HepG2 (cell line): Measurements from ENCODE around the gene AQP7. TPM values are rescaled to one million over a fixed set of nuclear protein-coding genes. Genes with fewer than 3 reads are reported as not detected.
"Not testable (repeated sequence)": the region's sequence is repeated elsewhere in the genome, so short reads cannot be mapped to it uniquely, and the experiment has no call there.

Experiments
- ATAC-seq: fragments of 200-7000 bp; cut with Tn5 transposase; 3 replicates; pipeline ENCODE4 v1.9.1; 2020; ENCODE audit warnings: mild to moderate bottlenecking, moderate library complexity
- BruUV-seq: library from RNA; stranded (reverse); fragments of 400-500 nt; replicated peaks from 2 replicates; lab custom pipeline; 2021; lab: Mats Ljungman, UMichigan
- CTCF ChIA-PET: fragments of 300-600 bp; formaldehyde crosslinking; extraction: SDS; loops from one replicate; lab custom pipeline; 2021; ENCODE audit warnings: low total read pairs, inconsistent platforms, low intra/inter-chr PET ratio; lab: Yijun Ruan, JAX
- POLR2A ChIA-PET: fragments of 350-600 bp; sonication (Branson Sonifier 250); formaldehyde crosslinking; loops from one replicate; lab custom pipeline; 2020; ENCODE audit warnings: antibody characterized with exemption, inconsistent platforms; lab: Yijun Ruan, JAX
- DNase-seq: peaks from one replicate; pipeline ENCODE4 v3.0.0-alpha.2; 2015; ENCODE audit warnings: low spot score
- FAIRE-seq: peaks from 3 replicates; lab custom pipeline; 2011; peaks lifted over from hg19 to GRCh38; lab: Jason Lieb, UNC
- H2AFZ ChIP-seq: one replicate; pipeline ENCODE4 v1.6.1; 2011; ENCODE audit warnings: low read length, inconsistent platforms
- H3K27ac ChIP-seq: fragments of 300-600 bp; 3 replicates; pipeline ENCODE4 v1.8.0; 2011; ENCODE audit warnings: mixed run types, mild to moderate bottlenecking, mixed read lengths, low read length, inconsistent platforms; ENCODE audit not compliant: insufficient read depth; ENCODE audit errors: extremely low read length
- H3K27me3 ChIP-seq, 2 experiments: fragments of 200-600 bp in 1 of 2; 2 replicates in 1 of 2; 3 replicates in 1 of 2; pipeline versions ENCODE4 v1.6.0 to v1.8.0; 2011; ENCODE audit warnings: low read length in 2 of 2, mild to moderate bottlenecking in 2 of 2, moderate library complexity in 2 of 2, inconsistent platforms in 1 of 2; ENCODE audit not compliant: insufficient read depth in 2 of 2, control insufficient read depth in 1 of 2
- H3K36me3 ChIP-seq, 2 experiments: fragments of 200-600 bp in 1 of 2; replicated peaks in 1 of 2; 2 replicates in 1 of 2; 3 replicates in 1 of 2; pipeline versions ENCODE4 v1.5.1 to v1.8.0; 2011; ENCODE audit warnings: low read length in 2 of 2, inconsistent platforms in 1 of 2; ENCODE audit not compliant: insufficient read depth in 2 of 2, control insufficient read depth in 1 of 2
- H3K4me1 ChIP-seq: 2 replicates; pipeline ENCODE4 v1.5.1; 2012; ENCODE audit warnings: low read length, inconsistent platforms; ENCODE audit not compliant: insufficient read depth
- H3K4me2 ChIP-seq: 2 replicates; pipeline ENCODE4 v1.6.0; 2011; ENCODE audit warnings: low read depth, low read length, inconsistent platforms
- H3K4me3 ChIP-seq, 3 experiments: fragments of 200-600 bp in 1 of 3; sonication (generic), shearing (Covaris generic) in 1 of 3; replicated peaks in 1 of 3; 2 replicates each; pipeline ENCODE4 v1.5.1; 2011 to 2016; ENCODE audit warnings: low read length in 3 of 3, inconsistent platforms in 2 of 3, low read depth in 2 of 3, mild to moderate bottlenecking in 2 of 3, control low read depth in 1 of 3, mixed read lengths in 1 of 3; ENCODE audit not compliant: insufficient read depth in 1 of 3
- H3K79me2 ChIP-seq: one replicate; pipeline ENCODE4 v1.6.1; 2011; ENCODE audit warnings: low read length, inconsistent platforms; ENCODE audit not compliant: insufficient read depth
- H3K9ac ChIP-seq: 2 replicates; pipeline ENCODE4 v1.6.0; 2011; ENCODE audit warnings: mild to moderate bottlenecking, low read depth, low read length, inconsistent platforms; ENCODE audit not compliant: insufficient read depth
- H3K9me3 ChIP-seq: 2 replicates; pipeline ENCODE4 v1.5.1; 2012; ENCODE audit warnings: mild to moderate bottlenecking, low read length
- H4K20me1 ChIP-seq: 2 replicates; pipeline ENCODE4 v1.6.0; 2011; ENCODE audit warnings: inconsistent platforms, mild to moderate bottlenecking, low read length, moderate library complexity; ENCODE audit not compliant: insufficient read depth
- IKZF1 ChIP-seq: fragments of 450-650 bp; IDR thresholded peaks from 2 replicates; pipeline ENCODE4 v1.7.1; 2016
- ZFP62 ChIP-seq: sonication (generic); formaldehyde crosslinking; IDR thresholded peaks from 2 replicates; pipeline ENCODE4 v1.4.0; 2020; ENCODE audit warnings: missing genetic modification reagents
- ZNF407 ChIP-seq: sonication (generic); formaldehyde crosslinking; IDR thresholded peaks from one replicate; pipeline ENCODE4 v1.5.1; 2020; ENCODE audit warnings: mild to moderate bottlenecking, missing genetic modification reagents; ENCODE audit errors: not compliant biosample characterization
- WGBS: methylation state at CpG from one replicate; pipeline ENCODE4 v1.1.6; 2017; ENCODE audit warnings: low lambda C conversion rate; 5-methylcytosine and 5-hydroxymethylcytosine counted together
- in situ Hi-C: cut with HindIII; loops from 2 replicates; pipeline ENCODE4 v1.10.0; 2017; ENCODE audit warnings: low pct_unique_long_range_greater_than_20kb; ENCODE audit not compliant: extremely low pct_ligation_motif_present
- intact Hi-C: fragments of 100-400 bp; cut with micrococcal nuclease; formaldehyde crosslinking; loops from one replicate; pipeline ENCODE4 v1.10.0; 2022; ENCODE audit not compliant: unreplicated experiment
- polyA plus RNA-seq, 8 experiments: library from polyadenylated mRNA; depleted of rRNA in 3 of 8; stranded (reverse) in 7 of 8; unstranded in 1 of 8; fragments of >200 nt; fragmentation: Illumina TruSeq in 4 of 8; extraction: Trizol in 4 of 8; gene quantifications; 2 replicates each; pipeline versions ENCODE4 v1.2.1 to v1.2.3, GENCODE V29; 2011 to 2016; ENCODE audit warnings: low read depth in 4 of 8, missing spikeins in 1 of 8, mixed read lengths in 1 of 8; ENCODE audit not compliant: insufficient read depth in 1 of 8
- total RNA-seq, 5 experiments: library from RNA; depleted of rRNA; stranded (reverse); fragments of >200 nt; fragmentation: Illumina TruSeq; extraction: Trizol; gene quantifications; 2 replicates each; pipeline ENCODE4 v1.2.3, GENCODE V29; 2016; ENCODE audit warnings: low read depth in 1 of 5

AQP7 gene
- total and polyA plus RNA-seq, 2 of the 13 experiments (the other 11 are each of a cell fraction or from before 2014, with no cell fraction given), result 1.9 to 2.1 TPM

GRCh38 chr9:33366979-33367480 lies 35.3 kb downstream of the AQP7 start (continued):
- TF ChIP-seq ZNF407 (no peak), ZFP62 (no peak), IKZF1 (no peak)
- TF ChIP-seq, all 625 proteins: peak for 0

DNA sequence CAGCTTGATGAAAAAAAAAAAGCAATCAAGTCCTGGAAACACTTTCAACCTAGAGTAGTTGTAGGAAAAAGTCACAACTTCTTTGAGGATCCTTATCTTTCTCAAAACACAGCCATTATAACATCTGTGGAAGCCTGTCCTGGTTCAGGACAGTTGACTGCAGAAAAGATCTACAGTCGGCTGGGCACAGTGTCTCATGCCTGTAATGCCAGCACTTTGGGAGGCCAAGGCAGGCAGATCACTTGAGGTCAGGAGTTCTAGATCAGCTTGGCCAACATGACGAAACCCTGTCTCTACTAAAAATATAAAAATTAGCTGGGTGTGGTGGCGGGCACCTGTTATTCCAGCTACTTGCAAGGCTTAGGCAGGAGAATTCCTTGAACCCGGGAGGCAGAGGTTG lies 37.6 kb downstream of the AQP7 start:
- H3K79me2 ChIP-seq, BruUV-seq, intact Hi-C loops, H3K4me3 ChIP-seq, DNase-seq, POLR2A ChIA-PET, H3K4me1 ChIP-seq, H3K4me2 ChIP-seq, FAIRE-seq, H3K27me3 ChIP-seq, H2AFZ ChIP-seq, H4K20me1 ChIP-seq, ATAC-seq, CTCF ChIA-PET, H3K27ac ChIP-seq, H3K9ac ChIP-seq, H3K9me3 ChIP-seq: not testable (repeated sequence)
- 100% methylated on average over 4 of the region's 4 CpGs for WGBS
- peaks cover 14 to 32% of the 10 kb centered on the region in 2 experiments for H3K36me3 ChIP-seq
- in situ Hi-C loops, result loop anchor here (10.0 kb wide), 1 partner anchor 60 kb away; no protein-coding TSS in a partner anchor
